HEK293 (cell line): ENCODE results near the gene MEMO1.

ENCODE experiments used
- CTCF ChIP-seq: fragments of 450-650 bp; formaldehyde crosslinking; IDR thresholded peaks from 2 replicates; pipeline ENCODE4 v1.5.1; 2016; ENCODE audit warnings: missing biosample characterization, missing genetic modification characterization
- SP3 ChIP-seq: fragments of 450-650 bp; formaldehyde crosslinking; IDR thresholded peaks from 2 replicates; pipeline ENCODE4 v1.5.1; 2016; ENCODE audit warnings: missing biosample characterization, missing genetic modification characterization
- TCF7L2 ChIP-seq: IDR thresholded peaks from 2 replicates; pipeline ENCODE4 v1.6.1; 2011; ENCODE audit warnings: low read depth, mild to moderate bottlenecking, inconsistent platforms, low read length, moderate library complexity, borderline replicate concordance
- ZNF423 ChIP-seq: fragments of 450-650 bp; formaldehyde crosslinking; IDR thresholded peaks from 2 replicates; pipeline ENCODE4 v1.5.1; 2016; ENCODE audit warnings: missing biosample characterization, missing genetic modification characterization

- TF ChIP-seq CTCF (tag by site-specific recombination) (no peak), ZNF423 (tag by site-specific recombination) (no peak), SP3 (tag by site-specific recombination) (no peak), TCF7L2 (no peak)
Measured at GRCh38 chr2:32051836-32052439, 41.1 kb upstream of the MEMO1 start.
